Glutamatergic neuron (in vitro differentiated cells): ENCODE measurements around the gene NOTUM. TPM values are rescaled to one million over a fixed set of nuclear protein-coding genes. Genes with fewer than 3 reads are reported as not detected.

Experiments used
- DNase-seq: peaks from one replicate; pipeline ENCODE4 v3.0.0; 2022
- H3K27ac Mint-ChIP-seq: one replicate; pipeline ENCODE4 v1.8.0; 2020; ENCODE audit warnings: mild to moderate bottlenecking, mixed read lengths, inconsistent platforms; ENCODE audit not compliant: unreplicated experiment
- H3K27me3 Mint-ChIP-seq: one replicate; pipeline ENCODE4 v1.8.0; 2020; ENCODE audit warnings: mild to moderate bottlenecking, moderate library complexity, mixed read lengths, inconsistent platforms; ENCODE audit not compliant: unreplicated experiment
- H3K36me3 Mint-ChIP-seq: one replicate; pipeline ENCODE4 v1.8.0; 2020; ENCODE audit warnings: mild to moderate bottlenecking, mixed read lengths, inconsistent platforms; ENCODE audit not compliant: unreplicated experiment
- H3K4me1 Mint-ChIP-seq: one replicate; pipeline ENCODE4 v1.8.0; 2020; ENCODE audit warnings: mild to moderate bottlenecking, low read depth, mixed read lengths, inconsistent platforms; ENCODE audit not compliant: unreplicated experiment
- H3K4me3 Mint-ChIP-seq: one replicate; pipeline ENCODE4 v1.8.0; 2020; ENCODE audit warnings: mild to moderate bottlenecking, mixed read lengths, inconsistent platforms; ENCODE audit not compliant: unreplicated experiment
- H3K9me3 Mint-ChIP-seq: one replicate; pipeline ENCODE4 v1.8.0; 2020; ENCODE audit warnings: mild to moderate bottlenecking, moderate library complexity, mixed read lengths, inconsistent platforms; ENCODE audit not compliant: unreplicated experiment
- CTCF ChIP-seq: fragments of 200-600 bp; sonication (generic); IDR thresholded peaks from one replicate; pipeline ENCODE4 v1.5.0; 2021; ENCODE audit not compliant: partially characterized antibody, unreplicated experiment
- total RNA-seq: library from RNA; stranded (reverse); fragmentation: NEBNext Ultra II Directional; extraction: Animal tissue kit (Norgen Biotek cat#: 25700); gene quantifications from one replicate; pipeline ENCODE4 v1.2.1, GENCODE V29; 2021; ENCODE audit not compliant: unreplicated experiment

NOTUM gene
- total RNA-seq, 1 donor from 2014 or later, result 39.8 TPM

- Mint-ChIP-seq H3K36me3 (peaks cover 5% of the 10 kb centered on the region), H3K9me3 (peaks cover 8% of the 10 kb centered on the region), H3K27ac (no peak overlapping the region), H3K4me3 (no peak overlapping the region), H3K4me1 (peaks cover 3% of the 10 kb centered on the region), H3K27me3 (peaks cover 5% of the 10 kb centered on the region)
- no peak for TF ChIP-seq CTCF
- no peak for DNase-seq
Observed at GRCh38 chr17:81973432-81973831, 12.4 kb upstream of the NOTUM start.

GRCh38 chr17:81968850-81969812 lies 8.1 kb upstream of the NOTUM start:
- no peak for TF ChIP-seq CTCF
- Mint-ChIP-seq H3K4me3 (no peak overlapping the region), H3K9me3 (peaks cover 24% of the 10 kb centered on the region), H3K4me1 (peaks cover 11% of the 10 kb centered on the region), H3K36me3 (no peaks in the 10 kb centered on the region), H3K27me3 (peaks cover 14% of the 10 kb centered on the region), H3K27ac (peak overlapping the region; percentile 94)
- DNase-seq, result no peak

- Mint-ChIP-seq H3K27me3 (peaks cover 14% of the 10 kb centered on the region), H3K36me3 (no peaks in the 10 kb centered on the region), H3K27ac (peak overlapping the region; percentile 94), H3K4me3 (no peak overlapping the region), H3K9me3 (peaks cover 24% of the 10 kb centered on the region), H3K4me1 (peaks cover 11% of the 10 kb centered on the region)
- no peak for TF ChIP-seq CTCF
- DNase-seq, result no peak
Observed at GRCh38 chr17:81968396-81968745, 7.4 kb upstream of the NOTUM start.

GRCh38 chr17:81967533-81968395 lies 6.8 kb upstream of the NOTUM start:
- peaks cover 14% of the 10 kb centered on the region for H3K27me3 Mint-ChIP-seq
- peak; percentile 93 for DNase-seq
- TF ChIP-seq CTCF, result peak; percentile 2
- no peak overlapping the region for H3K4me3 Mint-ChIP-seq
- H3K9me3 Mint-ChIP-seq, result peaks cover 24% of the 10 kb centered on the region
- peaks cover 11% of the 10 kb centered on the region for H3K4me1 Mint-ChIP-seq
- H3K36me3 Mint-ChIP-seq, result no peaks in the 10 kb centered on the region
- peak overlapping the region; percentile 94 for H3K27ac Mint-ChIP-seq
